ENCODE results near the gene NXNL1.
A peak's percentile ranks its signal among the peaks of the same experiment; 100 is the strongest.
"Not testable (repeated sequence)": the region's sequence is repeated elsewhere in the genome, so short reads cannot be mapped to it uniquely, and the experiment has no call there.

Gene NXNL1

DNA sequence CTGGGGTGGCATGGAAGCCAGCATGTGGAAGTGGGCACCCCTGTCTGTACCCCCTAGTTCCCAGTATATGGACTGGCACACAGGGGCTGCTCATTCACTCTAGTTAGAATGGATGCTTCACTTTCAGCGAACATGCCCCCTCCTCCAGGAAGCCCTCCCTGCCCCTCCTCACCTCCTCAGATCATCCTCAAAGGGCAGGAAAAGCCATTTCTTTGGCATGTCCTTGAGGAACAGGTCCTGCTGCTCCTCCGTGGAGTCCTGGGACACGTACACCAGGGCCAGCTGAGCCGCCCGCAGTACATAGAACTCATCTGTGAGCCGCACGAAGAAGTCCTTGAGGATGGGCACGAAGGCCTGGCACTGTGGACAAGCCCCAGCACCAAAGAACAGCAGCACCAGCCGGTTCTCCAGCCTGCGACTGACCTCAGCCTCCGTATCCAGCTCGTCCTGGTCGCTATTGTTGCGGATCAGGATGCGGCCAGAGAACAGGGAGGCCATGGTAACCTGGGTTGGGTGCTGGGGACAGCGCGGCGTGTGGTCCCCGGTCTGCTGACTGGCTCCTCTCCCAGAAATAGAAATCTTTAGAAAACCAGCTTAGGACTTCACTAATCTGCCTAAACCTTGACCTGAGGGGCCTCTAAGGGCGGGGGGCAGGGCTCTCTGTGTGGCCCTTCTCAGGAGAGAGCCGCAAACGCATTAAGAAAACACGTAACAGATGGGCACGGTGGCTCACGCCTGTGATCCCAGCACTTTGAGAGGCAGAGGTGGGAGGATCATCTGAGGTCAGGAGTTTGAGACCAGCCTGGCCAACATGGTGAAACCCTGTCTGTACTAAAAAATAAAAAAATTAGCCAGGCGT is at the start of gene NXNL1:
Gene NXNL1, minus strand, starts transcription at position 555 of the 859 bp plus-strand sequence. Its CDS starts 57 bp downstream, at position 498.
- DNase-seq: peak; percentile 99

GRCh38 chr19:17508558-17508933 is 47.8 kb upstream of the NXNL1 start:
- DNase-seq: not testable (repeated sequence)

DNA sequence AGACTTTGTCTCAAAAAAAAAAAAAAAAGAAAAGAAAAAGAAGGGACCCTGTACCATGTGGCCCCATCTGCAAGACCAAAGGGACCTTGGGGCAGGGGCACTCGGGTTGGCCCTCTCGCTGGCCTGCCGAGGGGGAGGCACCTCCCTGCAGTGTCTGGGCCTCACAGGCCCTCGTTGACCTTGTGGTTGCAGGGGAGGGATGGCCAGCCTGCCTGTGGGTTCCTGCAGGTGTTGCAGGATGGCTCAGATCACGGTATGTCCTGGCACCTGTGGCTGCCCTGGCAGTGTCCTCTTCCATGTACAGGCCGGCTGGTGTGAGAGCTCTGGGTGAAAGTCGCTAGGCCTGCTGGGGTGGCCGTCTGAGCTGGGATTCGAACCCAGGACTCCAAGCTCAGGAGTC is 46.0 kb upstream of the NXNL1 start:
- DNase-seq: no peak

DNA sequence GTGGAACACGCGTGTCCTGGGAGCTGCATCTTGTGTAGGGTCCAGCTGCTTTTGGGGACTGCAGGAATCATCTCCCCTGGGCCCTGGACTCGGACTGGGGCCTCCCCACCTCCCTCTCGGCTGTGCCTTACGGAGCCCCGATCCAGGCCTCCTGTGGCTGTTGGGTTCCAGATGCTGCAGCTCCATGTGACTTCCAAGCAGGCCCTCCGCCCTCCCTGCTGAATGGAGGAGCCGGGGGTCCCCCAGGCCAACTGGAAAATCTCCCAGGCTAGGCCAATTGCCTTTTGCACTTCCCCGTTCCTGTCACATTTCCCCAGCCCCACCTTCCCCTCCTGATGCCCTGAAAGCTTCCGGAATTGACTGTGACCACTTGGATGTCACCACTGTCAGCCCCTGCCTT is 44.5 kb upstream of the NXNL1 start:
- no peak for DNase-seq

GRCh38 chr19:17504456-17504855 is 43.7 kb upstream of the NXNL1 start:
- no peak for DNase-seq

GRCh38 chr19:17504030-17504429 is 43.3 kb upstream of the NXNL1 start:
- DNase-seq: no peak

DNA sequence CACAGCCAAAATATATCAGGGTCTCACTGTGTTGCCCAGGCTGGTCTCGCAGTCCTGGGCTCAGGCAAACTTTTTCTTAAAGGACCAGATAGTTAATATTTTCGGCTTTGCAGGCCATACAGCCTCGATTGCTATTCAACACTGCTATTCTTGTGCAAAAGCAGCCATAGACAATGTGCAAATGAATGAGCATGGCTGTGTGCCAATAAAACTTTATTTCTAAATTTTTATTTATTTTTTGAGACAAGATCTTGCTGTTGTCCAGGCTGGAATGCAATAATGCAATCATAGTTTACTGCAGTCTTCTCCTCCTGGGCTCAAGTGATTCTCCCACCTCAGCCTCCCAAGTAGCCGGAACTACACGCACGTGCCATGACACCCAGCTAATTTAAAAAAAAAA is 42.5 kb upstream of the NXNL1 start:
- DNase-seq: no peak

- DNase-seq: no peak
Measured at GRCh38 chr19:17500447-17501198, 39.9 kb upstream of the NXNL1 start.

DNA sequence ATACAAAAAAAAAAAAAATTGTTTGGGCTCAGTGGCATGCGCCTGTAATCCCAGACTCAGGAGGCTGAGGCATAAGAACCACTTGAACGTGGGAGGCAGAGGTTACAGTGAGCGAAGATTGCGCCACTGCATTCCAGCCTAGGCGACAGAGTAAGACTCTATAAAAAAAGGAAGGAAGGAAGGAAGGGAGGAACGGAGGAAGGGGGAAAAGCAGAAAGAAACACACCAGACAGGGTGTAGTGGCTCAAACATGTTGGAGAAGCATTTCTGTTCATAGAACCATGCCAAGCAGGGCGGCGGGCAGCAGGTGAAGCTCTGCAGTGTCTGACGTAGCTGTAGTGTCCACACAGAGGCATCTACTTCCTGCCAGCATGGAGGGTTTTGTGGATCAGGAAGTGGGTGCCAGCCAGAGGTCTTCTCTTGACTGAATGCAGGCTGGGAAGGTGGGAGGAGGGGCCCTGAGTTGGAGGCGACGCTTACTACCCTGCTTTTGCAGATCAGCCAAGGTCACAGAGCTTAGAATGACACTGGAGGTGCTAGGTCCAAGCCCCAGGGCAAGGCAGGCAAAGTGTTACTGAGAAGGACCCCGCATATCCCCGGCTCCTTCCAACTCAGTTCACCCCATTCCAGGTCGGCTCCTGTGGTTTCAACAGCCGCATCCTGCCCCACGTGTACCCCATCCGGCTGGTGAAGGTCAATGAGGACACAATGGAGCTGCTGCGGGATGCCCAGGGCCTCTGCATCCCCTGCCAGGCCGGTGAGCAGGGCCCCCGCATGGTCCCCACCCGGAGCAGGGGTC is 39.1 kb upstream of the NXNL1 start:
- DNase-seq: no peak

- peak; percentile 52 for DNase-seq
Measured at GRCh38 chr19:17499025-17499424, 38.3 kb upstream of the NXNL1 start.

DNA sequence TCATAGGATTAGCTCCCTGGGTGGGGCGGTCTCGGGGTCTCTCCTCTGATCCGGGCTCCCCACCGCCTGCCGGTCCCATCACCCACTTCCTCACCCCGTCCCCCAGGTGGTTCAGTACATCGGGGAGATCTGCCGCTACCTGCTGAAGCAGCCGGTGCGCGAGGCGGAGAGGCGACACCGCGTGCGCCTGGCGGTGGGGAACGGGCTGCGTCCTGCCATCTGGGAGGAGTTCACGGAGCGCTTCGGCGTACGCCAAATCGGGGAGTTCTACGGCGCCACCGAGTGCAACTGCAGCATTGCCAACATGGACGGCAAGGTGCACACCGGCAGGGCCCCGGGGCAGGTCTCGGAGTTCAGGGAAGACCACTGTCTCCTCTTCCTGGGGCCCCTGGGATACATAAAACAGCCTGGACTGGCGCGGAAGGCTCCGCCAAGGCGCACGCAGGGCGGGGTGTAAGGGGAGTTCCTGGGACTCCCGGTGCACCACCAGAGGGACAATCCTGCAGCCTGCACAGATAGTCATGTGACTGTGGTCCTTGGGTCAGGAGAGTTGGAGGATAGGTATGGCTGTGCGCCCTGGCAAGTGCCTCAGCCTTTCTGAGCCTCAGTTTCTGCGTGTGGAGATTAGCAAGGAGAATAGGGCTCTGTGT is 36.5 kb upstream of the NXNL1 start:
- no peak for DNase-seq

GRCh38 chr19:17496337-17496997 is 35.7 kb upstream of the NXNL1 start:
- peak; percentile 96 for DNase-seq

GRCh38 chr19:17495639-17496296 is 35.0 kb upstream of the NXNL1 start:
- DNase-seq: peak; percentile 64

DNA sequence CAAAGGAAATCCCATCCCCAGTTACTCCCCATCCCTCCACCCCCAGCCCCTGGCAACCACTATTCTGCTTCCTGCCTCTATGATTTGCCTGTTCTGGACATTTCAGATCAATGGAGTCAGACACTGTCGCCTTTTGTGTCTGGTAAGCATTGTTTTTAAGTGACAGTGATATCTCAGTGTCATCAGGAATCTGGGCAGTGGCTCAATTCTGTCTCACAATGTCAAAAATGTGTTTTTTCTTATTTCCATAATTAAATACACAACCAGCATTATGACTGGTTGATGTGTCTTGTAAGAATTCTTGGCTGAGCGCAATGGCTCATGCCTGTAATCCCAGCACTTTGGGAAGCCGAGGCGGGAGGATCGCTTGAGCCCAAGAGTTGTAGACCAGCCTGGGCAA is 30.6 kb upstream of the NXNL1 start:
- DNase-seq: no peak

DNA sequence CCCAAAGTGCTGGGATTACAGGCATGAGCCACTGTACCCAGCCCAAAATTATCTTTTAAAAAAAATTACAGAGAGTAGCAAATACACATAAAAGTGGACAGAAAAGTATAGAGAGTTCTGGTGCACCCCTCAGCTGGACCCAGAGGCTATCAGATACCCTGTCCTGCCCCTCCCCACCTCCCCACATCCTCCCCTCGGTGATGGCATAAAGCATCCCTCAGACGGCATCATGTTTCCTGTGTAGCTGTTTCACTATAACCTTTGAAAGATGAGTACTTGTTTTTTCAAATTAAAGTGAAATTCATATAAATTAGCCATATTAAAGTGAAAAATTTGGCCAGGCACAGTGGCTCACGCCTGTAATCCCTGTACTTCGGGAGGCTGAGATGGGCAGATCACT is 29.7 kb upstream of the NXNL1 start:
- DNase-seq: no peak

DNA sequence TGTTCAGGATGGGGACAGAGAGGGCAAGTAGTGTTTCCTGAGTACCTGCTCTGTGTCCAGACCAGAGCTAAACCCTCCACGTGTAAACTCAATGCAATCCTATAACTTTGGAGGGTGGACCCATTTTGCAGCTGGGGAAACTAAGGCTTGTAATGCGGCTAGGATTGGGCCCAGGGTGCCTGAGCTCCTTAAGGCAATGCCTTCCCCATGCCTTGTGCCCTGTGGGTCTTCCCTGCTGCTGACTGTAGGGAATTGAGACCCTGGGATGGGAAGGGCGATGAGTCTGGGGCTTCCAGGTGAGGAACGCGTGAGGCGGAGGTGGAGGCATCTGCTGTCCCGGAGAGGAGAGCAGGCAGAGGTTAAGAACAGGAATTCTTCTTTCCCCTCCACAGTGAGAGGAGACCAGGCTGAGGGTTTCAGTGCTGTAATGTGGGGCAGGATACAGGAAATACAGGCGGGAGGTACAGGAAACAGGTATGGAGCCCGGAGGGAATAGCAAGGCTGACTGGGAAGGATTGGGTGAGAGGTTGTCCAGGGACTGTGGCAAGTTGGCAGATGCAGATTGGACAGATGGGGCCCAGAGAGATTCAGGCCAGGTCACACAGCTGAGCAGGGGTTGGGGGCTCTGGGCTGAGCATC is 28.8 kb upstream of the NXNL1 start:
- DNase-seq: no peak

- peak; percentile 100 for DNase-seq
Measured at GRCh38 chr19:17488593-17489391, 28.1 kb upstream of the NXNL1 start.

DNA sequence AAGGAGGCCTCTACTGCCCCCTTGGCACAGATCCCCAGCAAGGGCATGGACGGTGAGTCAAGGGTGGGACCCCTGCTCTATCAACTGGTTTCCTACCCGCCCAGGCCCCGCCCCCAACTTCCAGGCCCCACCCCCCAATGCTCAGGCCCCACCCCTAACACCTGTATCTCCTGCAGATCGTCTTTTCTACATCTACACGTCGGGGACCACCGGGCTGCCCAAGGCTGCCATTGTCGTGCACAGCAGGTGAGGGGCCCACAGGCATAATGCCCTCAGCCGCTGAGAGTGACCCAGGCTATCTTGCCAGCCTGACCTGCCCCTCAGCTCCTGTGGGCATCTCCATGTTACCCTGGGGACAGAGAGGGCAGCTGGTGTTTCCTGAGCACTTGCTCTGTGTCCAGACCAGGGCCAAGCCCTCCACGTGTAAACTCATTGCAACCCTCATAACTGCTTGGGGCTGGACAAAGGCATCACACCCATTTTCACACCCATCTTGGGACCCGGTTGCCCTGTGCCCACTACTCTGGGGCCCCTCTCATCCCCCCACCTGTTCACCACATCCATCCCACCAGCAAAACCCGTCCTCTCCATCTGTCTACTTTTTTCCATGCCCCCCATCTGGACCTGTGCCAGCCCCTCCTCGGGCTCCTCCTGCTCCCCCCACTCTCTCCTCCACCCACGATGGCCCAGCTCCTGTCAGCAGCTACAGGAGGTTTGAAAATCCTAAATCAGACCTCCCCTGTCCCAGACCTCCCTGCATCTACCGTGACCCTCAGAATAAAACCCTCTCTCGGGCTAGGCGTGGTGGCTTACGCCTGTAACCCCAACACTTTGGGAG is 26.8 kb upstream of the NXNL1 start:
- peak; percentile 39 for DNase-seq

GRCh38 chr19:17486545-17487240 is 26.0 kb upstream of the NXNL1 start:
- DNase-seq: no peak
